CD8-positive, alpha-beta memory T cell (primary cell): ENCODE measurements around the gene RNU1-1. TPM values are rescaled to one million over a fixed set of nuclear protein-coding genes. Genes with fewer than 3 reads are reported as not detected.
A peak's percentile ranks its signal among the peaks of the same experiment; 100 is the strongest.
"Not testable (repeated sequence)": the region's sequence is repeated elsewhere in the genome, so short reads cannot be mapped to it uniquely, and the experiment has no call there.

Source experiments
- CTCF ChIA-PET: fragments of 350-600 bp; sonication (Branson Sonifier 250); formaldehyde crosslinking; loops from one replicate; lab custom pipeline; 2021; ENCODE audit warnings: antibody characterized with exemption; lab: Charles Lee
- POLR2A ChIA-PET: fragments of 350-600 bp; sonication (Branson Sonifier 250); formaldehyde crosslinking; loops from one replicate; lab custom pipeline; 2021; ENCODE audit warnings: antibody characterized with exemption; lab: Charles Lee
- DNase-seq, 5 donors: peaks; one replicate each; pipeline versions ENCODE4 v3.0.0 to v3.0.0-alpha.2; 2020 to 2022; ENCODE audit warnings: mixed read lengths in 1 of 5
- H3K27ac ChIP-seq: one replicate; pipeline ENCODE4 v1.7.0; 2013; ENCODE audit warnings: low read depth, mild to moderate bottlenecking, low read length, moderate library complexity
- H3K27me3 ChIP-seq: 2 replicates; pipeline ENCODE4 v1.7.0; 2013; ENCODE audit warnings: low read length, mild to moderate bottlenecking; ENCODE audit not compliant: insufficient read depth, poor library complexity, severe bottlenecking
- H3K36me3 ChIP-seq: 2 replicates; pipeline ENCODE4 v1.7.0; 2013; ENCODE audit warnings: mild to moderate bottlenecking, low read length, moderate library complexity; ENCODE audit not compliant: insufficient read depth
- H3K4me1 ChIP-seq: 2 replicates; pipeline ENCODE4 v1.7.0; 2013; ENCODE audit warnings: mild to moderate bottlenecking, low read length, moderate library complexity; ENCODE audit not compliant: insufficient read depth
- H3K4me3 ChIP-seq: 2 replicates; pipeline ENCODE4 v1.7.0; 2013; ENCODE audit warnings: mild to moderate bottlenecking, low read length
- H3K9me3 ChIP-seq: 2 replicates; pipeline ENCODE4 v1.7.0; 2013; ENCODE audit warnings: mild to moderate bottlenecking, low read length
- H3K27ac Mint-ChIP-seq, 8 donors: one replicate each; pipeline ENCODE4 v1.8.0; 2020 to 2021; ENCODE audit warnings: mixed read lengths in 8 of 8, mild to moderate bottlenecking in 6 of 8, inconsistent platforms in 3 of 8, moderate library complexity in 3 of 8
- H3K27me3 Mint-ChIP-seq, 2 donors: one replicate each; pipeline ENCODE4 v1.8.0; 2020 to 2021; ENCODE audit warnings: mixed read lengths in 2 of 2, mild to moderate bottlenecking in 1 of 2, moderate library complexity in 1 of 2
- H3K36me3 Mint-ChIP-seq, 3 donors: one replicate each; pipeline ENCODE4 v1.8.0; 2020 to 2021; ENCODE audit warnings: mixed read lengths in 3 of 3, inconsistent platforms in 1 of 3, mild to moderate bottlenecking in 1 of 3
- H3K4me1 Mint-ChIP-seq, 3 donors: one replicate each; pipeline ENCODE4 v1.8.0; 2020 to 2021; ENCODE audit warnings: mixed read lengths in 3 of 3, inconsistent platforms in 1 of 3, mild to moderate bottlenecking in 1 of 3
- H3K4me3 Mint-ChIP-seq, 7 donors: one replicate each; pipeline ENCODE4 v1.8.0; 2020 to 2021; ENCODE audit warnings: mixed read lengths in 7 of 7, mild to moderate bottlenecking in 6 of 7, moderate library complexity in 4 of 7, inconsistent platforms in 2 of 7
- H3K9me3 Mint-ChIP-seq, 5 donors: one replicate each; pipeline ENCODE4 v1.8.0; 2020 to 2022; ENCODE audit warnings: mixed read lengths in 5 of 5, mild to moderate bottlenecking in 3 of 5, moderate library complexity in 2 of 5, inconsistent platforms in 1 of 5
- polyA plus RNA-seq: library from polyadenylated mRNA; unstranded; fragments of 300-500 nt; fragmentation: Illumina TruSeq; gene quantifications from one replicate; pipeline ENCODE4 v1.2.3, GENCODE V29; 2021
- total RNA-seq, 2 experiments: library from RNA; stranded (reverse); gene quantifications; one replicate each; pipeline ENCODE4 v1.2.3, GENCODE V29; 2021

Gene RNU1-1
- total and polyA plus RNA-seq, 3 experiments from 2014 or later = 1,293 to 1,300 TPM; not detected in 1

GRCh38 chr1:16484501-16484835 is 29.6 kb downstream of the RNU1-1 start:
- Mint-ChIP-seq H3K27ac (no peak overlapping the region), H3K4me1 (no peaks in the 10 kb centered on the region), H3K4me3 (no peak overlapping the region), H3K27me3 (no peaks in the 10 kb centered on the region), H3K9me3 (no peaks in the 10 kb centered on the region), H3K36me3 (peaks cover 4 to 70% (median 5%) of the 10 kb centered on the region in 3 donors)
- Histone ChIP-seq H3K27ac (no peak overlapping the region), H3K27me3 (no peaks in the 10 kb centered on the region), H3K4me1 (no peaks in the 10 kb centered on the region), H3K4me3 (no peak overlapping the region), H3K36me3 (peaks cover 4% of the 10 kb centered on the region), H3K9me3 (no peaks in the 10 kb centered on the region)
- no peak for DNase-seq
- ChIA-PET CTCF (interaction anchor here (1.0 kb wide), 1 partner anchor 15 kb away, joined by 3 read pairs; no protein-coding TSS in a partner anchor), POLR2A (no interaction called here)

- DNase-seq, H3K27ac Mint-ChIP-seq, POLR2A ChIA-PET: not testable (repeated sequence)
Observed at GRCh38 chr1:16483639-16484500, 30.2 kb downstream of the RNU1-1 start.

GRCh38 chr1:16483146-16483545 is 30.9 kb downstream of the RNU1-1 start:
- H3K36me3 Mint-ChIP-seq = peaks cover 0 to 66% (median 5%) of the 10 kb centered on the region in 3 donors
- H3K27ac ChIP-seq, POLR2A ChIA-PET, H3K9me3 Mint-ChIP-seq, H3K27me3 ChIP-seq, H3K4me1 Mint-ChIP-seq, H3K4me3 ChIP-seq, H3K27me3 Mint-ChIP-seq, H3K27ac Mint-ChIP-seq, H3K4me3 Mint-ChIP-seq, DNase-seq, H3K9me3 ChIP-seq, CTCF ChIA-PET, H3K36me3 ChIP-seq, H3K4me1 ChIP-seq: not testable (repeated sequence)

More at GRCh38 chr1:16483639-16484500, 30.2 kb downstream of the RNU1-1 start:
- peaks cover 4 to 66% (median 5%) of the 10 kb centered on the region in 3 donors for H3K36me3 Mint-ChIP-seq
- H3K4me3 ChIP-seq, H3K27ac ChIP-seq, H3K27me3 ChIP-seq, H3K36me3 ChIP-seq, H3K4me3 Mint-ChIP-seq, H3K9me3 Mint-ChIP-seq, H3K4me1 Mint-ChIP-seq, H3K4me1 ChIP-seq, H3K9me3 ChIP-seq, H3K27me3 Mint-ChIP-seq: not testable (repeated sequence)
- CTCF ChIA-PET = interaction anchor here (1.0 kb wide), 1 partner anchor 15 kb away, joined by 3 read pairs; no protein-coding TSS in a partner anchor

GRCh38 chr1:16478091-16478490 is 36.0 kb downstream of the RNU1-1 start:
- H3K27ac ChIP-seq = no peak overlapping the region
- Mint-ChIP-seq H3K27ac (peak overlapping the region in 1 of 8 donors; percentile 32), H3K27me3 (no peaks in the 10 kb centered on the region), H3K4me3 (peak overlapping the region in 1 of 7 donors; percentile 54), H3K4me1 (peaks cover 0 to 7% (median 3%) of the 10 kb centered on the region in 3 donors), H3K36me3 (peaks cover 4 to 68% (median 15%) of the 10 kb centered on the region in 3 donors), H3K9me3 (no peaks in the 10 kb centered on the region)
- CTCF ChIA-PET = no interaction called here
- H3K4me3 ChIP-seq = no peak overlapping the region
- DNase-seq = no peak
- POLR2A ChIA-PET = no interaction called here
- H3K4me1 ChIP-seq = no peaks in the 10 kb centered on the region
- H3K36me3 ChIP-seq = peaks cover 8% of the 10 kb centered on the region
- no peaks in the 10 kb centered on the region for H3K27me3 ChIP-seq
- H3K9me3 ChIP-seq = no peaks in the 10 kb centered on the region

- H3K27ac Mint-ChIP-seq, H3K4me3 ChIP-seq, H3K9me3 ChIP-seq, H3K27ac ChIP-seq, POLR2A ChIA-PET, H3K27me3 ChIP-seq, H3K4me3 Mint-ChIP-seq, CTCF ChIA-PET, H3K9me3 Mint-ChIP-seq, H3K4me1 ChIP-seq, H3K27me3 Mint-ChIP-seq, H3K4me1 Mint-ChIP-seq, DNase-seq: not testable (repeated sequence)
- peaks cover 11% of the 10 kb centered on the region for H3K36me3 ChIP-seq
- H3K36me3 Mint-ChIP-seq = peaks cover 8 to 69% (median 20%) of the 10 kb centered on the region in 3 donors
Observed at GRCh38 chr1:16475771-16476770, 38.0 kb downstream of the RNU1-1 start.

- H3K27me3 Mint-ChIP-seq, POLR2A ChIA-PET, H3K9me3 ChIP-seq, H3K9me3 Mint-ChIP-seq, H3K4me1 ChIP-seq, DNase-seq, H3K27me3 ChIP-seq, H3K4me3 ChIP-seq, CTCF ChIA-PET, H3K27ac ChIP-seq, H3K4me3 Mint-ChIP-seq, H3K4me1 Mint-ChIP-seq, H3K36me3 ChIP-seq: not testable (repeated sequence)
- Mint-ChIP-seq H3K27ac (peak overlapping the region in 1 of 8 donors; percentile 21), H3K36me3 (peaks cover 8 to 60% (median 17%) of the 10 kb centered on the region in 3 donors)
Observed at GRCh38 chr1:16474891-16475290, 39.2 kb downstream of the RNU1-1 start.

GRCh38 chr1:16474166-16474800 is 39.8 kb downstream of the RNU1-1 start:
- H3K36me3 ChIP-seq = peaks cover 7% of the 10 kb centered on the region
- POLR2A ChIA-PET = no interaction called here
- CTCF ChIA-PET = no interaction called here
- no peaks in the 10 kb centered on the region for H3K27me3 Mint-ChIP-seq
- H3K4me3 Mint-ChIP-seq = no peak overlapping the region
- no peak for DNase-seq
- no peak overlapping the region for H3K27ac Mint-ChIP-seq
- H3K4me1 ChIP-seq = no peaks in the 10 kb centered on the region
- no peaks in the 10 kb centered on the region for H3K9me3 Mint-ChIP-seq
- no peaks in the 10 kb centered on the region for H3K9me3 ChIP-seq
- peaks cover 8 to 61% (median 17%) of the 10 kb centered on the region in 3 donors for H3K36me3 Mint-ChIP-seq
- no peak overlapping the region for H3K27ac ChIP-seq
- peaks cover 3 to 9% (median 3%) of the 10 kb centered on the region in 3 donors for H3K4me1 Mint-ChIP-seq
- no peak overlapping the region for H3K4me3 ChIP-seq
- H3K27me3 ChIP-seq = no peaks in the 10 kb centered on the region
